Stimulated activated CD8-positive, alpha-beta memory T cell treated with anti-CD3 and anti-CD28 coated beads, Interleukin-12 subunit alpha, Interleukin-12 subunit beta, amount 100 ng/mL, for 4 hours (primary cell): Measurements from ENCODE around the gene CHAT.

Source experiments
- DNase-seq: peaks from one replicate; pipeline ENCODE4 v3.0.0-alpha.2; 2020; ENCODE audit warnings: low read depth

CHAT gene

GRCh38 chr10:49612513-49613164 lies 1.2 kb upstream of the CHAT start:
- no peak for DNase-seq

- DNase-seq = no peak
Observed at GRCh38 chr10:49613165-49613881, 514 bp upstream of the CHAT start.

- DNase-seq = no peak
Observed at GRCh38 chr10:49614242-49615198, 683 bp downstream of the CHAT start.

- DNase-seq = no peak
Observed at GRCh38 chr10:49615213-49615612, 1.4 kb downstream of the CHAT start.

GRCh38 chr10:49615721-49616120 lies 1.9 kb downstream of the CHAT start:
- DNase-seq = no peak

- DNase-seq = no peak
Observed at GRCh38 chr10:49616421-49617101, 2.7 kb downstream of the CHAT start.

- DNase-seq = no peak
Observed at GRCh38 chr10:49617121-49618020, 3.5 kb downstream of the CHAT start.

GRCh38 chr10:49618821-49619220 lies 5.0 kb downstream of the CHAT start:
- DNase-seq = no peak

- DNase-seq = no peak
Observed at GRCh38 chr10:49619613-49620012, 5.8 kb downstream of the CHAT start.

- no peak for DNase-seq
Observed at GRCh38 chr10:49620286-49620810, 6.5 kb downstream of the CHAT start.

- no peak for DNase-seq
Observed at GRCh38 chr10:49620841-49621378, 7.1 kb downstream of the CHAT start.

- no peak for DNase-seq
Observed at GRCh38 chr10:49621561-49621960, 7.7 kb downstream of the CHAT start.

GRCh38 chr10:49622426-49623425 lies 8.9 kb downstream of the CHAT start:
- DNase-seq = no peak

GRCh38 chr10:49624629-49625028 lies 10.8 kb downstream of the CHAT start:
- no peak for DNase-seq

- DNase-seq = no peak
Observed at GRCh38 chr10:49625411-49625810, 11.6 kb downstream of the CHAT start.

GRCh38 chr10:49627038-49627437 lies 13.2 kb downstream of the CHAT start:
- no peak for DNase-seq

- no peak for DNase-seq
Observed at GRCh38 chr10:49627644-49628247, 13.9 kb downstream of the CHAT start.

GRCh38 chr10:49628599-49628998 lies 14.8 kb downstream of the CHAT start:
- DNase-seq = no peak

- DNase-seq = no peak
Observed at GRCh38 chr10:49629431-49629881, 15.6 kb downstream of the CHAT start.
